RCC 7860 (cell line): ENCODE results near the gene MESP1.

ENCODE experiments used
- DNase-seq: peaks from one replicate; pipeline ENCODE4 v3.0.0-alpha.2; 2015; ENCODE audit warnings: low spot score
- FAIRE-seq: peaks from 2 replicates; lab custom pipeline; 2012; peaks lifted over from hg19 to GRCh38; lab: Jason Lieb, UNC

MESP1 gene

GRCh38 chr15:89732451-89733172, 18.4 kb downstream of the MESP1 start:
- DNase-seq: no peak
- no peak for FAIRE-seq

- DNase-seq (no peak), FAIRE-seq (no peak)
Observed at GRCh38 chr15:89731275-89731674, 19.8 kb downstream of the MESP1 start.

GRCh38 chr15:89728254-89728653, 22.8 kb downstream of the MESP1 start:
- DNase-seq (no peak), FAIRE-seq (no peak)

- DNase-seq (no peak), FAIRE-seq (no peak)
Observed at GRCh38 chr15:89725064-89725463, 26.0 kb downstream of the MESP1 start.

- no peak for FAIRE-seq
- DNase-seq: no peak
Observed at GRCh38 chr15:89724621-89725020, 26.4 kb downstream of the MESP1 start.

GRCh38 chr15:89723031-89723430, 28.0 kb downstream of the MESP1 start:
- FAIRE-seq (no peak), DNase-seq (no peak)

- FAIRE-seq (no peak), DNase-seq (no peak)
Observed at GRCh38 chr15:89714775-89715174, 36.3 kb downstream of the MESP1 start.

- FAIRE-seq (no peak), DNase-seq (no peak)
Observed at GRCh38 chr15:89707577-89707976, 43.5 kb downstream of the MESP1 start.

GRCh38 chr15:89704411-89704810, 46.6 kb downstream of the MESP1 start:
- DNase-seq (no peak), FAIRE-seq (no peak)
